Measurements from ENCODE around the gene CALD1. TPM values are rescaled to one million over a fixed set of nuclear protein-coding genes. Genes with fewer than 3 reads are reported as not detected.
A peak's percentile ranks its signal among the peaks of the same experiment; 100 is the strongest.

The CALD1 gene
- total RNA-seq, 4 donors from 2014 or later: 162 to 401 (median 226) TPM

DNA sequence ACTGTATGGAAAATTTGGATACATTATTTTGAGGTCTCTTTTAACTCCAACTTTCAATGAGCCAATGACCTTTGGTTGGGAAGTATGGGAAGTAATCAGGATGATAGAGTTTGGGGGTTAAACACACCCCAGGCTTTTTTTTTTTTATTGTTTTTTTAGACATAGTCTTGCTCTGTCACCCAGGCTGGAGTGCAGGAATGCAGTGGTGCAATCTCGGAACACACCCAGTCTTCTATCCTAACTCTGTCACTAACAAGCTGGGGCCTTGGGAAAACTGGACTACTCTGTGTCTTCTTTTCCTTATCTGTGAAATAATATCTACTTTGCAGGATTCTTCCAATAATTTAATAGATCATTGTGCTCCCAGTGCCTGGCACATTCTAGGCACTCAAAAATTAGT, 169.3 kb downstream of the CALD1 start:
- DNase-seq: no peak
- Histone ChIP-seq H3K4me1 (no peaks in the 10 kb centered on the region), H3K27me3 (no peaks in the 10 kb centered on the region), H3K27ac (peak overlapping the region in 2 of 4 donors; percentile 29 to 34), H3K9me3 (no peaks in the 10 kb centered on the region), H3K36me3 (peaks cover 0 to 16% (median 5%) of the 10 kb centered on the region in 4 donors), H3K4me3 (no peak overlapping the region)
- in situ Hi-C loops (cut with MboI; ENCODE audit: low pct_ligation_motif_present in 1 of 4, low pct_unique_long_range_greater_than_20kb in 1 of 4, low sequenced_read_pairs in 3 of 4): no loop called here
- intact Hi-C loops (cut with DNase I; ENCODE audit: low total_unique reads): loop anchor here (10.0 kb wide), 1 partner anchor 254 kb away; no protein-coding TSS in a partner anchor
- WGBS, 2 donors (ENCODE audit: low coverage in 1 of 2): 33 to 69% methylated on average over 1 of the region's 1 CpG
- TF ChIP-seq POLR2AphosphoS5 (IDR thresholded peaks at IDR 0.05) (no peak), POLR2A (IDR thresholded peaks at IDR 0.05) (no peak), EP300 (IDR thresholded peaks at IDR 0.05; ENCODE audit: low read depth) (no peak)
- TF ChIP-seq, protein P1, sequence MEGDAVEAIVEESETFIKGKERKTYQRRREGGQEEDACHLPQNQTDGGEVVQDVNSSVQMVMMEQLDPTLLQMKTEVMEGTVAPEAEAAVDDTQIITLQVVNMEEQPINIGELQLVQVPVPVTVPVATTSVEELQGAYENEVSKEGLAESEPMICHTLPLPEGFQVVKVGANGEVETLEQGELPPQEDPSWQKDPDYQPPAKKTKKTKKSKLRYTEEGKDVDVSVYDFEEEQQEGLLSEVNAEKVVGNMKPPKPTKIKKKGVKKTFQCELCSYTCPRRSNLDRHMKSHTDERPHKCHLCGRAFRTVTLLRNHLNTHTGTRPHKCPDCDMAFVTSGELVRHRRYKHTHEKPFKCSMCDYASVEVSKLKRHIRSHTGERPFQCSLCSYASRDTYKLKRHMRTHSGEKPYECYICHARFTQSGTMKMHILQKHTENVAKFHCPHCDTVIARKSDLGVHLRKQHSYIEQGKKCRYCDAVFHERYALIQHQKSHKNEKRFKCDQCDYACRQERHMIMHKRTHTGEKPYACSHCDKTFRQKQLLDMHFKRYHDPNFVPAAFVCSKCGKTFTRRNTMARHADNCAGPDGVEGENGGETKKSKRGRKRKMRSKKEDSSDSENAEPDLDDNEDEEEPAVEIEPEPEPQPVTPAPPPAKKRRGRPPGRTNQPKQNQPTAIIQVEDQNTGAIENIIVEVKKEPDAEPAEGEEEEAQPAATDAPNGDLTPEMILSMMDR (IDR thresholded peaks at IDR 0.05): no peak

DNA sequence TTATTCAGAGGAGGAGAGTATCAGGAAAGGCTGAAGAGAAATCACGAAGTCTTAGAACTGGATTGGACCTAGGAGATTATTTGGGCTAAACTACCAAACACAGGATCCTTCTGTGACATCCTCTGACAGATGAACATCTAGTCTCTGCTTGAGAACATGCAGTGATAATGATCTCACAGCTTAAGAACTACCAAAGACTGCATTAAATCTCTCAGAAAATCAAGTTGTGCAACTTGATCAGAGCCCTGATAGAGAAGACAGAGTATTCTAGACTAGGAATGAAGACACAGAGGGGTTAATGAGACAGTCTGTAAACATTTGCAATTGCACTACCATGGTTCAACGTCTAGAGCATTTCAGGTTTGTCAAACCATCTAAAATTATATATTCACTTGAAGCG, 169.7 kb downstream of the CALD1 start:
- H3K36me3 ChIP-seq: peaks cover 0 to 16% (median 5%) of the 10 kb centered on the region in 4 donors
- H3K4me1 ChIP-seq: no peaks in the 10 kb centered on the region
- H3K27me3 ChIP-seq: no peaks in the 10 kb centered on the region
- WGBS, 2 donors (ENCODE audit: low coverage in 1 of 2): 54 to 57% methylated on average over 3 of the region's 3 CpGs
- in situ Hi-C loops (cut with MboI; ENCODE audit: low pct_ligation_motif_present in 1 of 4, low pct_unique_long_range_greater_than_20kb in 1 of 4, low sequenced_read_pairs in 3 of 4) (no loop called here), intact Hi-C loops (cut with DNase I; ENCODE audit: low total_unique reads) (loop anchor here (10.0 kb wide), 1 partner anchor 254 kb away; no protein-coding TSS in a partner anchor)
- H3K4me3 ChIP-seq: no peak overlapping the region
- H3K27ac ChIP-seq: peak overlapping the region in 2 of 4 donors; percentile 29 to 34
- TF ChIP-seq, protein P1 (IDR thresholded peaks at IDR 0.05): no peak
- TF ChIP-seq POLR2A (IDR thresholded peaks at IDR 0.05) (no peak), POLR2AphosphoS5 (IDR thresholded peaks at IDR 0.05) (no peak), EP300 (IDR thresholded peaks at IDR 0.05; ENCODE audit: low read depth) (no peak)
- DNase-seq: no peak
- no peaks in the 10 kb centered on the region for H3K9me3 ChIP-seq

GRCh38 chr7:134954197-134955082, 175.0 kb downstream of the CALD1 start:
- Histone ChIP-seq H3K4me1 (no peaks in the 10 kb centered on the region), H3K27ac (no peak overlapping the region), H3K9me3 (no peaks in the 10 kb centered on the region), H3K36me3 (peaks cover 0 to 17% (median 4%) of the 10 kb centered on the region in 4 donors), H3K27me3 (no peaks in the 10 kb centered on the region), H3K4me3 (no peak overlapping the region)
- intact Hi-C loops (cut with DNase I; ENCODE audit: low total_unique reads) (loop anchor here (10.0 kb wide), 1 partner anchor 170 kb away; no protein-coding TSS in a partner anchor), in situ Hi-C loops (cut with MboI; ENCODE audit: low pct_ligation_motif_present in 1 of 4, low pct_unique_long_range_greater_than_20kb in 1 of 4, low sequenced_read_pairs in 3 of 4) (loop anchor here in 2 of 4 donors (25.0 kb wide), 3 partner anchors 267 to 517 kb away; partner anchors contain the start of gene BPGM (in 1 of the 2))
- DNase-seq: no peak
- TF ChIP-seq, protein P1 (IDR thresholded peaks at IDR 0.05): peak; percentile 39 to 55 (median 53)
- TF ChIP-seq POLR2A (IDR thresholded peaks at IDR 0.05) (no peak), POLR2AphosphoS5 (IDR thresholded peaks at IDR 0.05) (no peak), EP300 (IDR thresholded peaks at IDR 0.05; ENCODE audit: low read depth) (no peak)
- WGBS, 2 donors (ENCODE audit: low coverage in 1 of 2): 45% methylated on average over 3 to 9 of the region's 9 CpGs

DNA sequence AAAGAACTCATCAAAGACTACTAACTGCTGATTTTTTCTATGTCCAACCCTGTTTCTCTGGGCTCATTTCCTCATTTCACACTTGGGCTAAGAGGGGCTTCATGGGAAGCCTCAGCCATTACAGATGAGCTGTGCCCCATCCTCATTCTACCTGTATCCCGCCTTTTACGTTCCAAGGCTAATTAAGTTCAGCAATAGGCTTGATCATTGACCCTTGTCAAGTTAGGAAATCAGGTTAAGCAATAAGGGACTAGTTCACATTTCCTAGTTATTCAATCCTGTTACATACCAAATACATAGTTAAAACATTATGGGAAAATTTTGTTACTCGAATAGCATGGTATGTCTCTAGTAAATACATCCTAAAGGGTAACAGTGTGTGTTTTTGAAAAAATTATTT, 177.6 kb downstream of the CALD1 start:
- no peak for DNase-seq
- H3K27me3 ChIP-seq: no peaks in the 10 kb centered on the region
- H3K9me3 ChIP-seq: no peaks in the 10 kb centered on the region
- no peaks in the 10 kb centered on the region for H3K4me1 ChIP-seq
- intact Hi-C loops (cut with DNase I; ENCODE audit: low total_unique reads): loop anchor here (10.0 kb wide), 1 partner anchor 172 kb away; no protein-coding TSS in a partner anchor
- TF ChIP-seq POLR2A (IDR thresholded peaks at IDR 0.05) (no peak), POLR2AphosphoS5 (IDR thresholded peaks at IDR 0.05) (no peak), EP300 (IDR thresholded peaks at IDR 0.05; ENCODE audit: low read depth) (no peak)
- TF ChIP-seq, protein P1 (IDR thresholded peaks at IDR 0.05): no peak
- H3K4me3 ChIP-seq: no peak overlapping the region
- 76 to 86% methylated on average over 3 of the region's 3 CpGs for WGBS, 2 donors (ENCODE audit: low coverage in 1 of 2)
- in situ Hi-C loops (cut with MboI; ENCODE audit: low pct_ligation_motif_present in 1 of 4, low pct_unique_long_range_greater_than_20kb in 1 of 4, low sequenced_read_pairs in 3 of 4): loop anchor here in 2 of 4 donors (25.0 kb wide), 3 partner anchors 270 to 520 kb away; partner anchors contain the start of gene BPGM (in 1 of the 2)
- H3K36me3 ChIP-seq: peaks cover 0 to 20% (median 0%) of the 10 kb centered on the region in 4 donors
- H3K27ac ChIP-seq: no peak overlapping the region
